Cardiac fibroblast (primary cell): ENCODE data around the gene ENOX1.

Source experiments
- DNase-seq, 2 donors: peaks; one replicate each; pipeline versions ENCODE4 v3.0.0 to v3.0.0-alpha.2; 2010; ENCODE audit warnings: low read depth in 2 of 2
- H3K4me3 ChIP-seq, 2 donors: replicated peaks in 1 of 2; 1 replicate in 1 of 2; 2 replicates in 1 of 2; pipeline ENCODE4 v1.5.1; 2011; ENCODE audit warnings: low read depth in 2 of 2, low read length in 2 of 2, mild to moderate bottlenecking in 2 of 2, moderate library complexity in 1 of 2
- CTCF ChIP-seq: IDR thresholded peaks from one replicate; pipeline ENCODE4 v1.5.1; 2011; ENCODE audit warnings: low read depth, mild to moderate bottlenecking, low read length, inconsistent platforms

ENOX1 gene

GRCh38 chr13:43766725-43767124 is 20.0 kb downstream of the ENOX1 start:
- H3K4me3 ChIP-seq = no peak overlapping the region
- TF ChIP-seq CTCF = no peak
- DNase-seq = peak in 1 of 2 donors; percentile 52

GRCh38 chr13:43764349-43764748 is 22.4 kb downstream of the ENOX1 start:
- no peak for TF ChIP-seq CTCF
- no peak for DNase-seq
- H3K4me3 ChIP-seq = no peak overlapping the region

DNA sequence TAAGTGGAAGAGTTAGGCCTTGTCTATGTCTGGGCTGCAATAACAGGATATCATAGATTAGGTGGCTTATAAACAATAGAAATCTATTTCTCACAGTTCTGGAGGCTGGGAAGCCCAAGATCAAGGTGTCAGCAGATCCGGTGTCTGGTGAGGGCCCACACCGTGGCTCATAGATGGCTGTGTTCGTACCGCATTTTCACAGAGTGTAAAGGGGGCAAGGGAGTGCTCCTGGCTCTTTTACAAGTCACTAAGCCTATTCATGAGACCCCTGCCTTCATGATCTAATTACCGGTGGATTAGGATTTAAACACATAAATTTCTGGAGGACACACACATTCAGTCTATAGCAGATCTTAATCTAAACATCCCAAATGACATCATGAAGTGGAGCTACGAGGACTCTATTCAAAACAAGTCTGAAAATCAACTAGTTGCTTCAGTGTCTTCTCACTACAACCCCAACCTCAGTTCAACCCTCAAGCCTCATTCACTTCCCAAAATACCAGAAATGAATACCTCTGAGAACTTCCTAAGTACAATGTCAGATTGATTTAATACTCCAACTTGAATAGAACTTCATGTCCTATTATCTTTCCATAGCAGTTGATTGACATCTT is 23.5 kb downstream of the ENOX1 start:
- no peak for TF ChIP-seq CTCF
- DNase-seq = no peak
- H3K4me3 ChIP-seq = no peak overlapping the region

DNA sequence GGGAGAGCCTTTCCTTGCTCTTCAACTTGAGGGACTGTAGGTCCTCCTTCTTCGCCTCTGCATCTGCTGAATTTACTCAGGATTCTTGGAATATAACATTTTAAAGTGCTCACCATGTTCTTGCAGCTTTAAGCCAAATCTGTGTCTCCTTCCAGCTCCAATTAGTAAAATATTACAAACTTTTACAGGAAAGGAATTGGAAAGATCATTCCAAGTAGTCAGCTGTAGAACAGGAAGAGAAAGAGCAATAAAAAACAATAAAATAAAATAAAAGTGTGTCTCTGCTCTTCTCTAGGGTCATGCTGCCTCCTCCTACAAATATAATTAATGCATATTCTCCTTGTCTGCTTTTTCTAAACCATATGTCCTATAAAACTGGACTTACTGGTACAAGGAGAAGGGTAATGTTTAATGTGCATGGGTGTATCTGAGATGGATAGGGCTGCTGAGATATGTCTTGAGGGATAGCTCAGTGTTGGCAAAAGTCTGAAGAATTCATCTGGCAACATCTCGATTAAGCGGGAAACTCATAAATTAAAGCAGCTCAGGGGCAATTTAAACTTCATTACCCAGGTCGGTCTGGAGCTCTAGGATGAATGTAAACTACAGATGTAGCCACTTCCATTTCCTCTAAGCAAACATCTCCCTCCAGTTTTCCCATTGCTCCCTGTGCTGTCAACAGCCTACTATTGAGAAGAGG is 25.0 kb downstream of the ENOX1 start:
- DNase-seq = no peak
- no peak for TF ChIP-seq CTCF
- no peak overlapping the region for H3K4me3 ChIP-seq

DNA sequence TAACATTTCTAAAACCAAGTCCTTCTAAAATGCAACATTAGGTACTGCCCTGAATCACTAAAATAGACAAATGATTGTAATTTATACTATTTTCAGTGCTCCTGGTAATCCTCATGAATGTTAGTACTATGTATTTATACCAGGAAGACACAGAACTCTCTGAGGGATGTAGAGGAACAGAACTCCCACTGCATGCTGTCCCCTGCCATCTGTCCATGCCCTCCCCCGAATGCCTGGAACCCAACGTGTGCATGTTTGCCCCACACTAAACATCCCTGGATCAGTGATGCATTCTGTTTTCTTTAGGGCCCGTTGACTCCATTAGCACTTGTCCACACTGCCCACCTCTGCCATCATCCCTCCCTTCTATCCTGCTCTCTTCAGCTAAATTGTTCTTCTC is 26.5 kb downstream of the ENOX1 start:
- no peak for DNase-seq

DNA sequence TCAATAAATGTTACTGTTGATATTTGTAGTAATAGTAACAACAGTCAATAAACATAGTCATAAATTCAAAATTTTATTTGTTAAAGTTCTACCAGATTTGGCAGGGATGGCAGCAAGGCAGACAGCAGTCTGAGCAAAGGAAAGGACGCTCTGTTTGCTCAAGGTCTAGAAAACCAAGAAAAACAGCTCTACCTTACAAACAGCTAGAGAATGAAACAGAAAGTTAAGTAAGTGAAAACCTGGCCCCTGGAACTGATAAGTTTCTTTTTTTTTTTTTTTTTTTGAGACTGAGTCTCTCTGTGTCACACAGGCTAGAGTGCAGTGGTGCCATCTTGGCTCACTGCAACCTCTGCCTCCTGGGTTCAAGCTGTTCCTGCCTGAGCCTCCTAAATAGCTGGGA is 27.9 kb downstream of the ENOX1 start:
- TF ChIP-seq CTCF = no peak
- no peak overlapping the region for H3K4me3 ChIP-seq
- no peak for DNase-seq

More for the DNA sequence above, 26.5 kb downstream of the ENOX1 start:
- no peak overlapping the region for H3K4me3 ChIP-seq
- no peak for TF ChIP-seq CTCF
